Keratinocyte (primary cell): Measurements from ENCODE around the gene SLC3A2. TPM values are rescaled to one million over a fixed set of nuclear protein-coding genes. Genes with fewer than 3 reads are reported as not detected.
A peak's percentile ranks its signal among the peaks of the same experiment; 100 is the strongest.

ENCODE experiments used
- DNase-seq: peaks from one replicate; pipeline ENCODE4 v3.0.0-alpha.2; 2011; ENCODE audit warnings: low read depth, missing footprints, low spot score
- FAIRE-seq: peaks from 2 replicates; lab custom pipeline; 2011; peaks lifted over from hg19 to GRCh38; lab: Jason Lieb, UNC
- H2AFZ ChIP-seq: 2 replicates; pipeline ENCODE4 v1.6.0; 2012; ENCODE audit warnings: low read length, control low read depth, inconsistent platforms; ENCODE audit not compliant: control insufficient read depth
- H3K27ac ChIP-seq: 2 replicates; pipeline ENCODE4 v1.5.1; 2011; ENCODE audit warnings: low read length; ENCODE audit not compliant: control insufficient read depth, insufficient read depth
- H3K27me3 ChIP-seq: 3 replicates; pipeline ENCODE4 v1.6.0; 2011; ENCODE audit warnings: low read length; ENCODE audit not compliant: control insufficient read depth, insufficient read depth; ENCODE audit errors: extremely low read depth
- H3K36me3 ChIP-seq, 2 experiments: 2 replicates in 1 of 2; 3 replicates in 1 of 2; pipeline ENCODE4 v1.5.1; 2011; ENCODE audit warnings: low read length in 2 of 2, mild to moderate bottlenecking in 1 of 2; ENCODE audit not compliant: control insufficient read depth in 2 of 2, insufficient read depth in 2 of 2; ENCODE audit errors: extremely low read depth in 1 of 2
- H3K4me1 ChIP-seq: 3 replicates; pipeline ENCODE4 v1.5.1; 2011; ENCODE audit warnings: low read length; ENCODE audit not compliant: control insufficient read depth, insufficient read depth; ENCODE audit errors: extremely low read depth
- H3K4me2 ChIP-seq: 3 replicates; pipeline ENCODE4 v1.6.0; 2011; ENCODE audit warnings: low read depth, low read length; ENCODE audit not compliant: control insufficient read depth, insufficient read depth; ENCODE audit errors: extremely low read depth
- H3K4me3 ChIP-seq, 3 experiments: fragments of 200-600 bp in 1 of 3; sonication (generic) in 1 of 3; 2 replicates in 2 of 3; 3 replicates in 1 of 3; pipeline ENCODE4 v1.5.1; 2011 to 2016; ENCODE audit warnings: low read length in 3 of 3, mild to moderate bottlenecking in 3 of 3, control low read depth in 2 of 3, inconsistent platforms in 1 of 3, low read depth in 1 of 3, mixed read lengths in 1 of 3, mixed run types in 1 of 3, moderate library complexity in 1 of 3; ENCODE audit not compliant: control insufficient read depth in 2 of 3, insufficient read depth in 2 of 3; ENCODE audit errors: extremely low read depth in 1 of 3
- H3K79me2 ChIP-seq: 2 replicates; pipeline ENCODE4 v1.6.0; 2012; ENCODE audit warnings: low read length; ENCODE audit not compliant: control insufficient read depth, insufficient read depth
- H3K9ac ChIP-seq: 3 replicates; pipeline ENCODE4 v1.6.0; 2011; ENCODE audit warnings: low read length; ENCODE audit not compliant: control insufficient read depth, insufficient read depth; ENCODE audit errors: extremely low read depth
- H3K9me1 ChIP-seq: 3 replicates; pipeline ENCODE4 v1.6.0; 2011; ENCODE audit warnings: low read length; ENCODE audit not compliant: control insufficient read depth, insufficient read depth; ENCODE audit errors: extremely low read depth
- H3K9me3 ChIP-seq: 2 replicates; pipeline ENCODE4 v1.5.1; 2012; ENCODE audit warnings: low read depth, low read length; ENCODE audit not compliant: control insufficient read depth
- H4K20me1 ChIP-seq: 3 replicates; pipeline ENCODE4 v1.6.0; 2011; ENCODE audit warnings: low read length; ENCODE audit not compliant: control insufficient read depth, insufficient read depth; ENCODE audit errors: extremely low read depth
- EZH2 ChIP-seq: IDR thresholded peaks from one replicate; pipeline ENCODE4 v1.6.1; 2012; ENCODE audit warnings: inconsistent platforms, mild to moderate bottlenecking, low read length, moderate library complexity
- dilution Hi-C: fragments of 300-500 bp; cut with MboI; formaldehyde crosslinking; loops from one replicate; pipeline ENCODE4 v1.7.0; 2020; ENCODE audit warnings: low sequenced_read_pairs; ENCODE audit not compliant: extremely low pct_ligation_motif_present
- polyA plus RNA-seq, 5 experiments: library from polyadenylated mRNA; depleted of rRNA in 3 of 5; stranded (reverse) in 3 of 5; stranded (forward) in 1 of 5; unstranded in 1 of 5; fragments of >200 nt; gene quantifications; 1 replicate in 1 of 5; 2 replicates in 3 of 5; 3 replicates in 1 of 5; pipeline versions ENCODE4 v1.2.1 to v1.2.3, GENCODE V29; 2011 to 2012; ENCODE audit warnings: missing spikeins in 2 of 5, low read depth in 1 of 5, low replicate concordance in 1 of 5
- TF ChIP-seq, protein P1 (sequence below), 3 experiments: IDR thresholded peaks in 1 of 3; conservative IDR thresholded peaks in 1 of 3; optimal IDR thresholded peaks in 1 of 3; 2 replicates in 2 of 3; 3 replicates in 1 of 3; pipeline versions ENCODE3 to v1.5.1; 2011; ENCODE audit warnings: low read length in 3 of 3, mild to moderate bottlenecking in 3 of 3, moderate library complexity in 2 of 3, control low read depth in 1 of 3, inconsistent platforms in 1 of 3; ENCODE audit not compliant: insufficient read depth in 2 of 3; ENCODE audit errors: extremely low read depth in 1 of 3

The SLC3A2 gene
- polyA plus RNA-seq, 1 donor (not counting 4 experiments of a cell fraction or from before 2014, with no cell fraction given) = 469 TPM

GRCh38 chr11:62921573-62922188, 41.0 kb downstream of the SLC3A2 start:
- Histone ChIP-seq H3K9ac (peak overlapping the region; percentile 15), H3K79me2 (no peaks in the 10 kb centered on the region), H3K4me3 (no peak overlapping the region), H3K27ac (no peak overlapping the region), H3K4me1 (peaks cover 18% of the 10 kb centered on the region), H3K9me3 (no peaks in the 10 kb centered on the region), H3K9me1 (no peaks in the 10 kb centered on the region), H3K27me3 (peaks cover 65% of the 10 kb centered on the region), H3K36me3 (no peaks in the 10 kb centered on the region), H2AFZ (peak overlapping the region; percentile 36), H3K4me2 (peak overlapping the region; percentile 70), H4K20me1 (no peaks in the 10 kb centered on the region)
- dilution Hi-C loops = no loop called here
- no peak for TF ChIP-seq EZH2
- TF ChIP-seq, protein P1, sequence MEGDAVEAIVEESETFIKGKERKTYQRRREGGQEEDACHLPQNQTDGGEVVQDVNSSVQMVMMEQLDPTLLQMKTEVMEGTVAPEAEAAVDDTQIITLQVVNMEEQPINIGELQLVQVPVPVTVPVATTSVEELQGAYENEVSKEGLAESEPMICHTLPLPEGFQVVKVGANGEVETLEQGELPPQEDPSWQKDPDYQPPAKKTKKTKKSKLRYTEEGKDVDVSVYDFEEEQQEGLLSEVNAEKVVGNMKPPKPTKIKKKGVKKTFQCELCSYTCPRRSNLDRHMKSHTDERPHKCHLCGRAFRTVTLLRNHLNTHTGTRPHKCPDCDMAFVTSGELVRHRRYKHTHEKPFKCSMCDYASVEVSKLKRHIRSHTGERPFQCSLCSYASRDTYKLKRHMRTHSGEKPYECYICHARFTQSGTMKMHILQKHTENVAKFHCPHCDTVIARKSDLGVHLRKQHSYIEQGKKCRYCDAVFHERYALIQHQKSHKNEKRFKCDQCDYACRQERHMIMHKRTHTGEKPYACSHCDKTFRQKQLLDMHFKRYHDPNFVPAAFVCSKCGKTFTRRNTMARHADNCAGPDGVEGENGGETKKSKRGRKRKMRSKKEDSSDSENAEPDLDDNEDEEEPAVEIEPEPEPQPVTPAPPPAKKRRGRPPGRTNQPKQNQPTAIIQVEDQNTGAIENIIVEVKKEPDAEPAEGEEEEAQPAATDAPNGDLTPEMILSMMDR (optimal IDR thresholded peaks at IDR 0.05 in 1 of 3, IDR thresholded peaks at IDR 0.05 in 1 of 3, conservative IDR thresholded peaks at IDR 0.05 in 1 of 3; ENCODE audit: extremely low read depth in 1 of 3, insufficient read depth in 2 of 3, low read length in 3 of 3) = no peak
- no peak for FAIRE-seq
- DNase-seq = no peak

GRCh38 chr11:62922189-62922589, 41.5 kb downstream of the SLC3A2 start:
- Histone ChIP-seq H3K9me3 (no peaks in the 10 kb centered on the region), H3K27me3 (peaks cover 70% of the 10 kb centered on the region), H3K4me3 (no peak overlapping the region), H3K9me1 (no peaks in the 10 kb centered on the region), H3K79me2 (no peaks in the 10 kb centered on the region), H3K4me1 (peaks cover 18% of the 10 kb centered on the region), H3K27ac (no peak overlapping the region), H3K36me3 (no peaks in the 10 kb centered on the region), H3K4me2 (peak overlapping the region; percentile 53), H3K9ac (no peak overlapping the region), H4K20me1 (no peaks in the 10 kb centered on the region), H2AFZ (no peak overlapping the region)
- FAIRE-seq (peak; percentile 26), DNase-seq (no peak)
- TF ChIP-seq EZH2 = peak; percentile 47
- TF ChIP-seq, protein P1 (optimal IDR thresholded peaks at IDR 0.05 in 1 of 3, IDR thresholded peaks at IDR 0.05 in 1 of 3, conservative IDR thresholded peaks at IDR 0.05 in 1 of 3; ENCODE audit: extremely low read depth in 1 of 3, insufficient read depth in 2 of 3, low read length in 3 of 3) = no peak
- dilution Hi-C loops = no loop called here
